Measurements from ENCODE around the gene ULK4.
A peak's percentile ranks its signal among the peaks of the same experiment; 100 is the strongest.

ULK4 gene

DNA sequence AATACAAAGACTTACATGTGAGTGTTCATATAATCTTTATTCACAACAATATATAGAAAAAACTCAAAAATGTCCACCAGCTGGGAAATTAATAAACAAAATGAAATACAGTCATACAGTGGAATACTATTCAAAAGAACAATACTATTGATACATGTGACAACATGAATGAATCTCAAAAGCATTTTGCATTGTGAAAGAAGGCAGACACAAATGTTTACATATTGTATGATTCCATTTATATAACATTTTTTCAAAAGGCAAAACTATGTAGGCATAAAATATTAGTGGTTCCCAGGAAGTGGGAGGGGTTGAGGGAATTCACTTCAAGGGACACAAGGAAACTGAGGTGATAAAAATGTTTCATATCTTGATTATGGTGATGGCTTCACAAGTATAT is 459.4 kb downstream of the ULK4 start:
- no peak overlapping the region for H3K4me3 ChIP-seq (ENCODE audit: low read depth, low read length)
- TF ChIP-seq, protein P1, sequence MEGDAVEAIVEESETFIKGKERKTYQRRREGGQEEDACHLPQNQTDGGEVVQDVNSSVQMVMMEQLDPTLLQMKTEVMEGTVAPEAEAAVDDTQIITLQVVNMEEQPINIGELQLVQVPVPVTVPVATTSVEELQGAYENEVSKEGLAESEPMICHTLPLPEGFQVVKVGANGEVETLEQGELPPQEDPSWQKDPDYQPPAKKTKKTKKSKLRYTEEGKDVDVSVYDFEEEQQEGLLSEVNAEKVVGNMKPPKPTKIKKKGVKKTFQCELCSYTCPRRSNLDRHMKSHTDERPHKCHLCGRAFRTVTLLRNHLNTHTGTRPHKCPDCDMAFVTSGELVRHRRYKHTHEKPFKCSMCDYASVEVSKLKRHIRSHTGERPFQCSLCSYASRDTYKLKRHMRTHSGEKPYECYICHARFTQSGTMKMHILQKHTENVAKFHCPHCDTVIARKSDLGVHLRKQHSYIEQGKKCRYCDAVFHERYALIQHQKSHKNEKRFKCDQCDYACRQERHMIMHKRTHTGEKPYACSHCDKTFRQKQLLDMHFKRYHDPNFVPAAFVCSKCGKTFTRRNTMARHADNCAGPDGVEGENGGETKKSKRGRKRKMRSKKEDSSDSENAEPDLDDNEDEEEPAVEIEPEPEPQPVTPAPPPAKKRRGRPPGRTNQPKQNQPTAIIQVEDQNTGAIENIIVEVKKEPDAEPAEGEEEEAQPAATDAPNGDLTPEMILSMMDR (IDR thresholded peaks at IDR 0.05; ENCODE audit: insufficient read depth, low read depth, low read length, missing control alignments) = no peak
- DNase-seq (ENCODE audit: low read depth) = no peak

DNA sequence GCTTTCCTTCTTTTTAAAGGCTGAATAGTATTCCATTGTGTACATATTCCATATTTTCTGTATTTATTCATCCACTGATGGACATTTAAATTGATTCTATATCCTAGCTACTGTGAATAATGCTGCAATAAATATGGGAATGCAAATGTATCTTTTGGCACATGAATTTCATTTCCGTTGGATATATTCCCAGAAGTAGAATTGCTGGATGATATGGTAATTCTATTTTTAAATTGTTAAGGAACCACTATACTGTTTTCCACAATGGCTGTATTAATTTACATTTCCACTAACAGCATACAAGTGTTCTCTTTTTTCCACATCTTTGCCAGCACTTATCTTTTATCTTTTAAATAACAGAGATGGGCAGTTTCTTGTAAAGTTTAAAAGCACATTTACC is 459.9 kb downstream of the ULK4 start:
- DNase-seq (ENCODE audit: low read depth) = no peak
- TF ChIP-seq, protein P1 (IDR thresholded peaks at IDR 0.05; ENCODE audit: insufficient read depth, low read depth, low read length, missing control alignments) = no peak
- H3K4me3 ChIP-seq (ENCODE audit: low read depth, low read length) = no peak overlapping the region

DNA sequence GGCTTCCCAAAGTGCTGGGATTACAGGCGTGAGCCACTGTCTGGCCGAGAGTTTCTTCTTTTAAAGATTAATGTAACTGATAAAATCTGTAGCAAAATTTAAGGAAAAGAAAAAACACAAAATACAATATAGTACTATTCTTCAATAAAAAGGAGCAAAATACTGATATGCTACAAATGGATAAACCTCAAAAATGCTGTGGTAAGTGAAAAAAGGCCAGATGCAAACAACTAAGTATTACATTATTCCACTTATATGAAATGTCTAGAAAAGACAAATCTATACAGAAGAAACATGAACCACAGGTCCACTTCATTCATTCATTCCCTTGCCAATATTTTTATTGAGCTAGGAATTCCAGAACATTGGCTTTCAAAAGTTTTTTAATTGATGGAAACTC is 463.1 kb downstream of the ULK4 start:
- DNase-seq (ENCODE audit: low read depth) = no peak
- H3K4me3 ChIP-seq (ENCODE audit: low read depth, low read length) = no peak overlapping the region
- TF ChIP-seq, protein P1 (IDR thresholded peaks at IDR 0.05; ENCODE audit: insufficient read depth, low read depth, low read length, missing control alignments) = no peak

DNA sequence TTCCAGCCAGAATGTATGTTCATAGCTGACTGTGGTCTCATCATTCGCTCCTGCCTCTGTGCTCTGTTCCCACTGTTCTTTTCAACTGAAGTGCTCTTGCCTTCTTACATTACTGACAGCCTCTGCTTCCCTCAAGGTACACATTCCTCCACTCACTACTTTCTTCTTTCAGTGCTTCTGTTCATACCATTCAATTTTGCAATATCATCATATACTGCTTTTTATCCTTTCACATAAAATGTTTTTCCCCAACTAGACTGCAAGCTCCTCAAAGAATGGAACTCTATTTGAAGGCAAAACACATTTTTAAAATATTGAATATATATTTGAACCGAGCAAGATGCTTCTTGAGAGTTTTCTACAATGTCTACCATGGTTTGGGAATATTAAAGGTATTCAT is 471.5 kb downstream of the ULK4 start:
- DNase-seq (ENCODE audit: low read depth) = no peak
- no peak overlapping the region for H3K4me3 ChIP-seq (ENCODE audit: low read depth, low read length)

DNA sequence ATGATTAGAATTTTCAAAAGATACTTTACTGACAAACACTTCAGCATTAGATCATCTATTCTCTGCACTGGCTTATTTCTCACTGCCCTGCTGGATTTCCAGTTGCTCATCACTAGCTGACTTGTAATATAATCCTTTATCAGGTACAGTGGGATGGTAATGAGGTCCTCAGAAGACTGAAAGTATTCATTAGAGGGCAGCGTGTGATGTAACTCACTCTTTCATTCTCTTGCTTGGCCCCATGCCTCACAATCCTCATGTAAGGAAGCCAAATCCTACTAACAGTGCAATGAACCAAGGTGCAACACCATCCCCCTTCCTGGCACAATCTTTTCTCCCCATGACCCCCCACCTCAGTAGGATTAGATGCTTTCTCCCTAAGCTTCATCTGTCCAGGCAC is 472.7 kb downstream of the ULK4 start:
- TF ChIP-seq, protein P1 (IDR thresholded peaks at IDR 0.05; ENCODE audit: insufficient read depth, low read depth, low read length, missing control alignments) = no peak
- no peak overlapping the region for H3K4me3 ChIP-seq (ENCODE audit: low read depth, low read length)
- no peak for DNase-seq (ENCODE audit: low read depth)

More for the DNA sequence above, 471.5 kb downstream of the ULK4 start:
- TF ChIP-seq, protein P1 (IDR thresholded peaks at IDR 0.05; ENCODE audit: insufficient read depth, low read depth, low read length, missing control alignments) = no peak

DNA sequence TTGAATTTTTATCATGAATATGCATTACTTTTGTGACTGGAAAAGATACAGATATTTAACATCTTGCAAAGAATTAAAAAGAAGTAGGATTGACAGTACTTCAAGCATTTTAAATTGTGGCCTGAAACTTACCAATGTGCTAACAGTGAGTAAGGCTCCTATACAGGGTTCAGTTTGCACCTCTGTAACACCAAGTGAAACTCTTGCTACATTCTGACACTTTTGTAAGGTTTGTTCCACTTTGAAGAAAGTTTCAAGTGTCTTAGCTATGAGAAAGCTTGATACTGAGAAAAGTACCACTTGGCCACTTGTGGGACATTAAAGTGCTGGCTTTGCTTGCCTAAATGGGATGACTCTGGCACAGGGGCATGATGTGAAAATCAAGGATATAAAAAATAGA is 473.4 kb downstream of the ULK4 start:
- TF ChIP-seq, protein P1 (IDR thresholded peaks at IDR 0.05; ENCODE audit: insufficient read depth, low read depth, low read length, missing control alignments) = no peak
- no peak overlapping the region for H3K4me3 ChIP-seq (ENCODE audit: low read depth, low read length)
- peak; percentile 53 for DNase-seq (ENCODE audit: low read depth)

DNA sequence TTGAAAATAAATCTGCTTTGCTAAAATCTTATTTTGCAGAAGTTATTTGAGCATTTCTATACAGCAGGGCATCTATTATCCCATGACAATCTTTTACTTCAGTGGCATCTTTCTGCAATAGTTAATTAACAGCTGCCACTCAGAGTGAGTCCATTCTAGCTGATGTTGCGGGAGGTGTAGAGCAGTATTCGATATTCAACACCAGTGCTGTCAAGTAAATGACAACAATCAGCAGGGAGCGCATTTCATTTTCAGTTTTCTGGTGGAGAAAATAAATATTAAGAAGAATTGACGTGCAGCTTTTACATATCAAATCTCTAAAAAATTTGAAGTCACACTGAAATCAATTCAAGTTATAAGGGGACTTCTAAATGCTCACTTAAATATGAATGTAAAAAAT is 476.4 kb downstream of the ULK4 start:
- DNase-seq (ENCODE audit: low read depth) = no peak
- H3K4me3 ChIP-seq (ENCODE audit: low read depth, low read length) = no peak overlapping the region
- TF ChIP-seq, protein P1 (IDR thresholded peaks at IDR 0.05; ENCODE audit: insufficient read depth, low read depth, low read length, missing control alignments) = no peak
